ENCODE results near the gene PPP2R5B. TPM values are rescaled to one million over a fixed set of nuclear protein-coding genes. Genes with fewer than 3 reads are reported as not detected.

PPP2R5B gene
- total and polyA plus RNA-seq, 9 of the 15 experiments (the other 6 are each of a cell fraction or from before 2014, with no cell fraction given): 0.10 to 7.8 (median 3.3) TPM

DNA sequence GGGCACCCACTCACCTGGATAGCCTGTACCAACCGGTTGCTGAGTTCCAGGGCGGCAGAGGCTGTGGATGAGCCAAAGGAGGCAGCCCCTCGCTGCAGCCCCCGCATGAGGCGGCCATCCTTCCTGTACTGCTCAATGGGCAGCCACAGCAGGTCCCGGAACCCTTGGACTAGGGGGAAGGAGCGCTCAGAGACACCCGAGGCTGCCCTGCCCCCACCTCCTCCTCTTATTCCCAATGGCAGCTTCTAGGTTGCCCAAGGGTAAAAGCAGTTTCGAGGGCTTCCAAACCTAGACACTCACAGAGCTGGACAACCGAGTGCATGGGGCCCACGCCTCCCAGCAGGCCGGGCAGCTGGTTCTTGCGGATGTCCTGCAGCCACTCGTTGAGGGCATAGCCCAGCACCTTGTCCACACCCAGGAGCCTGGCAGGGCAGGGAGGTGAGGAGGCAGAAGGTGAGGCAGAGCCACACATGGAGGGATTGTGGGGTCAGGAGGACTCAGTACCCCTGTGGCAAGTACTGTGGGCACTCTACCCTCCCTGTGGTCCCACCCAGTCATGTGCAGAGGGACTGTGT is 28.0 kb upstream of the PPP2R5B start:
- CTCF ChIA-PET (ENCODE audit: low intra/inter-chr PET ratio): interaction anchor here (0.6 kb wide), 1 partner anchor 115 kb away, joined by 3 read pairs; no protein-coding TSS in a partner anchor
- BruUV-seq (replicated peaks): no TSS peak
- POLR2A ChIA-PET: interaction anchor here (0.7 to 1.1 kb wide), 3 partner anchors 8 to 150 kb away, joined by 3 read pairs; no protein-coding TSS in a partner anchor
- H3K9me3 ChIP-seq (replicated peaks; ENCODE audit: control insufficient read depth, insufficient read depth, low read depth, low read length): no peaks in the 10 kb centered on the region
- no peak overlapping the region for H3K4me3 ChIP-seq
- H3K27ac ChIP-seq (ENCODE audit: extremely low read depth, low read depth, low read length): no peak overlapping the region
- H3K36me3 ChIP-seq (ENCODE audit: control insufficient read depth, insufficient read depth, low read length): peaks cover 62% of the 10 kb centered on the region; the same call in 2 of the 3 replicates
- H3K9me1 ChIP-seq (ENCODE audit: control insufficient read depth, insufficient read depth, low read length): no peaks in the 10 kb centered on the region
- H3K9ac ChIP-seq (ENCODE audit: insufficient read depth in 1 of 2, low read depth in 2 of 2, low read length in 2 of 2): peak overlapping the region in 1 of 2 experiments; percentile 28; a peak in 1 of 4 replicates
- H3K4me1 ChIP-seq (replicated peaks in 1 of 2; ENCODE audit: control insufficient read depth in 2 of 2, insufficient read depth in 2 of 2, low read length in 2 of 2): peaks cover 3 to 50% of the 10 kb centered on the region in 2 experiments; a peak in 3 of 5 replicates
- no peak for FAIRE-seq
- H4K20me1 ChIP-seq (replicated peaks; ENCODE audit: control insufficient read depth, insufficient read depth, low read length): no peaks in the 10 kb centered on the region
- intact Hi-C loops (cut with micrococcal nuclease): no loop called here
- no peak overlapping the region for H2AFZ ChIP-seq (ENCODE audit: low read depth, low read length)
- H3K79me2 ChIP-seq (ENCODE audit: control insufficient read depth, insufficient read depth, low read length): no peaks in the 10 kb centered on the region
- in situ Hi-C loops (cut with MboI): no loop called here
- no peak for DNase-seq (ENCODE audit: extremely low read depth in 1 of 4, low spot score in 3 of 4)
- no peaks in the 10 kb centered on the region for H3K27me3 ChIP-seq (ENCODE audit: control insufficient read depth in 2 of 2, insufficient read depth in 2 of 2, low read length in 2 of 2)
- TF ChIP-seq PTBP1 (IDR thresholded peaks at IDR 0.05; ENCODE audit: low read depth, low read length): peak; percentile 99
- peak; percentile 99 for TF ChIP-seq MIER1 (IDR thresholded peaks at IDR 0.05; ENCODE audit: low read depth)
- peak; percentile 35; the same call in 1 of the 2 replicates for TF ChIP-seq POLR2G (IDR thresholded peaks at IDR 0.05; ENCODE audit: low read depth, low read length)
- no peak for TF ChIP-seq CREB1 (IDR thresholded peaks at IDR 0.05)
- 0 out of 2 replicates have a peak, but pooled peaks have one; percentile 1 for TF ChIP-seq CREB1 (CRISPR knock-in tag; IDR thresholded peaks at IDR 0.05)
- TF ChIP-seq PCBP2 (IDR thresholded peaks at IDR 0.05; ENCODE audit: low read depth, low read length, poor library complexity, severe bottlenecking): no peak
- no peak overlapping the region for H3K4me2 ChIP-seq (ENCODE audit: insufficient read depth, low read length)
- 80% methylated on average over 11 of the region's 14 CpGs for WGBS (ENCODE audit: insufficient coverage, low coverage, missing lambda C conversion rate)
- no peak for ATAC-seq
